Astrocyte (in vitro differentiated cells and primary cell): ENCODE measurements around the gene ZMIZ1. TPM values are rescaled to one million over a fixed set of nuclear protein-coding genes. Genes with fewer than 3 reads are reported as not detected.

ENCODE experiments used
- DNase-seq: peaks from one replicate; pipeline ENCODE4 v3.0.0-alpha.2; 2010; ENCODE audit warnings: low read depth
- FAIRE-seq: peaks from 2 replicates; lab custom pipeline; 2011; peaks lifted over from hg19 to GRCh38; lab: Jason Lieb, UNC
- H2AFZ ChIP-seq: 2 replicates; pipeline ENCODE4 v1.6.0; 2012; ENCODE audit warnings: low read depth, low read length, inconsistent platforms
- H3K27ac ChIP-seq: 2 replicates; pipeline ENCODE4 v1.5.1; 2011; ENCODE audit warnings: low read depth, low read length, inconsistent platforms
- H3K27me3 ChIP-seq: 2 replicates; pipeline ENCODE4 v1.6.0; 2011; ENCODE audit warnings: low read length, inconsistent platforms; ENCODE audit not compliant: insufficient read depth
- H3K36me3 ChIP-seq: 2 replicates; pipeline ENCODE4 v1.5.1; 2011; ENCODE audit warnings: low read length, inconsistent platforms; ENCODE audit not compliant: insufficient read depth
- H3K4me1 ChIP-seq: 2 replicates; pipeline ENCODE4 v1.5.1; 2011; ENCODE audit warnings: low read length, inconsistent platforms; ENCODE audit not compliant: insufficient read depth
- H3K4me2 ChIP-seq: 2 replicates; pipeline ENCODE4 v1.6.0; 2012; ENCODE audit warnings: low read length, inconsistent platforms
- H3K4me3 ChIP-seq: 2 replicates; pipeline ENCODE4 v1.5.1; 2011; ENCODE audit warnings: low read depth, mild to moderate bottlenecking, low read length, inconsistent platforms; ENCODE audit not compliant: insufficient read depth
- H3K79me2 ChIP-seq: 2 replicates; pipeline ENCODE4 v1.6.0; 2012; ENCODE audit warnings: mild to moderate bottlenecking, low read length, inconsistent platforms; ENCODE audit not compliant: insufficient read depth
- H3K9ac ChIP-seq: 2 replicates; pipeline ENCODE4 v1.6.0; 2012; ENCODE audit warnings: mild to moderate bottlenecking, low read length, inconsistent platforms
- H3K9me3 ChIP-seq: 2 replicates; pipeline ENCODE4 v1.5.1; 2012; ENCODE audit warnings: low read depth, mild to moderate bottlenecking, low read length, inconsistent platforms; ENCODE audit not compliant: insufficient read depth
- H4K20me1 ChIP-seq: 2 replicates; pipeline ENCODE4 v1.6.0; 2012; ENCODE audit warnings: low read length, inconsistent platforms; ENCODE audit not compliant: insufficient read depth
- H3K27ac Mint-ChIP-seq: one replicate; pipeline ENCODE4 v1.8.0; 2021; ENCODE audit warnings: mild to moderate bottlenecking, mixed read lengths; ENCODE audit not compliant: unreplicated experiment
- H3K27me3 Mint-ChIP-seq: one replicate; pipeline ENCODE4 v1.8.0; 2021; ENCODE audit warnings: low read depth, mixed read lengths; ENCODE audit not compliant: unreplicated experiment
- H3K36me3 Mint-ChIP-seq: one replicate; pipeline ENCODE4 v1.8.0; 2021; ENCODE audit warnings: low read depth, mixed read lengths; ENCODE audit not compliant: unreplicated experiment
- H3K4me1 Mint-ChIP-seq: one replicate; pipeline ENCODE4 v1.8.0; 2021; ENCODE audit warnings: low read depth, mixed read lengths; ENCODE audit not compliant: unreplicated experiment
- H3K4me3 Mint-ChIP-seq: one replicate; pipeline ENCODE4 v1.8.0; 2021; ENCODE audit warnings: mild to moderate bottlenecking, moderate library complexity, mixed read lengths; ENCODE audit not compliant: unreplicated experiment
- H3K9me3 Mint-ChIP-seq: one replicate; pipeline ENCODE4 v1.8.0; 2021; ENCODE audit warnings: mild to moderate bottlenecking, mixed read lengths; ENCODE audit not compliant: unreplicated experiment
- EZH2 ChIP-seq: IDR thresholded peaks from 2 replicates; pipeline ENCODE4 v1.6.1; 2012; ENCODE audit warnings: mild to moderate bottlenecking, low read length, inconsistent platforms; ENCODE audit not compliant: insufficient read depth
- total RNA-seq: library from RNA; stranded (reverse); gene quantifications from 2 replicates; pipeline ENCODE4 v1.2.1, GENCODE V29; 2021
- TF ChIP-seq, protein P1 (sequence below): IDR thresholded peaks from 2 replicates; pipeline ENCODE4 v1.5.1; 2011; ENCODE audit warnings: low read depth, mild to moderate bottlenecking, inconsistent platforms, low read length, moderate library complexity; ENCODE audit not compliant: insufficient read depth

The ZMIZ1 gene
- total RNA-seq, 1 donor from 2014 or later: 45.5 TPM

DNA sequence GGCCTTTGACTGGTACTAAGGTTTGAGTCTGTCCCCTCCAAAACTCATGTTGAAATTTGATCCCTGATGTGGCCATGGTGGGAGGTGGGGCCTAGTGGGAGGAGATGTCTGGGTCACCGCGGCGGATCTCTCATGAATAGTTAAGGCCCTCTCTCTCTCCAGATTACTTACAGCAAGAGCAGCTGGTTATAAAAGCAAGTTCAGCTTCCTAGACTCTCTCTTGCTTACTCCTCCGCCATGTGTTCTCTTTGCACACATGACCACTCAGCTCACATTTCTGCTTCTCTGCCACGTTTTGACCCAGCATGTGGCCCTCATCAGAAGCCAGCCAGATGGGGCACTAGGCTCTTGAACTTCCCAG is 29.9 kb upstream of the ZMIZ1 start:
- Histone ChIP-seq H3K4me1 (no peaks in the 10 kb centered on the region), H2AFZ (no peak overlapping the region), H3K27me3 (peaks cover 16% of the 10 kb centered on the region), H4K20me1 (no peaks in the 10 kb centered on the region), H3K9ac (no peak overlapping the region), H3K4me2 (no peak overlapping the region), H3K4me3 (no peak overlapping the region), H3K27ac (no peak overlapping the region), H3K36me3 (no peaks in the 10 kb centered on the region), H3K79me2 (no peaks in the 10 kb centered on the region), H3K9me3 (no peaks in the 10 kb centered on the region)
- peaks cover 7% of the 10 kb centered on the region for H3K4me1 Mint-ChIP-seq
- peaks cover 5% of the 10 kb centered on the region for H3K9me3 Mint-ChIP-seq
- DNase-seq: peak; percentile 18
- TF ChIP-seq EZH2: no peak
- TF ChIP-seq, protein P1, sequence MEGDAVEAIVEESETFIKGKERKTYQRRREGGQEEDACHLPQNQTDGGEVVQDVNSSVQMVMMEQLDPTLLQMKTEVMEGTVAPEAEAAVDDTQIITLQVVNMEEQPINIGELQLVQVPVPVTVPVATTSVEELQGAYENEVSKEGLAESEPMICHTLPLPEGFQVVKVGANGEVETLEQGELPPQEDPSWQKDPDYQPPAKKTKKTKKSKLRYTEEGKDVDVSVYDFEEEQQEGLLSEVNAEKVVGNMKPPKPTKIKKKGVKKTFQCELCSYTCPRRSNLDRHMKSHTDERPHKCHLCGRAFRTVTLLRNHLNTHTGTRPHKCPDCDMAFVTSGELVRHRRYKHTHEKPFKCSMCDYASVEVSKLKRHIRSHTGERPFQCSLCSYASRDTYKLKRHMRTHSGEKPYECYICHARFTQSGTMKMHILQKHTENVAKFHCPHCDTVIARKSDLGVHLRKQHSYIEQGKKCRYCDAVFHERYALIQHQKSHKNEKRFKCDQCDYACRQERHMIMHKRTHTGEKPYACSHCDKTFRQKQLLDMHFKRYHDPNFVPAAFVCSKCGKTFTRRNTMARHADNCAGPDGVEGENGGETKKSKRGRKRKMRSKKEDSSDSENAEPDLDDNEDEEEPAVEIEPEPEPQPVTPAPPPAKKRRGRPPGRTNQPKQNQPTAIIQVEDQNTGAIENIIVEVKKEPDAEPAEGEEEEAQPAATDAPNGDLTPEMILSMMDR: no peak
- no peaks in the 10 kb centered on the region for H3K36me3 Mint-ChIP-seq
- no peak overlapping the region for H3K27ac Mint-ChIP-seq
- H3K27me3 Mint-ChIP-seq: peaks cover 50% of the 10 kb centered on the region
- H3K4me3 Mint-ChIP-seq: no peak overlapping the region
- no peak for FAIRE-seq

DNA sequence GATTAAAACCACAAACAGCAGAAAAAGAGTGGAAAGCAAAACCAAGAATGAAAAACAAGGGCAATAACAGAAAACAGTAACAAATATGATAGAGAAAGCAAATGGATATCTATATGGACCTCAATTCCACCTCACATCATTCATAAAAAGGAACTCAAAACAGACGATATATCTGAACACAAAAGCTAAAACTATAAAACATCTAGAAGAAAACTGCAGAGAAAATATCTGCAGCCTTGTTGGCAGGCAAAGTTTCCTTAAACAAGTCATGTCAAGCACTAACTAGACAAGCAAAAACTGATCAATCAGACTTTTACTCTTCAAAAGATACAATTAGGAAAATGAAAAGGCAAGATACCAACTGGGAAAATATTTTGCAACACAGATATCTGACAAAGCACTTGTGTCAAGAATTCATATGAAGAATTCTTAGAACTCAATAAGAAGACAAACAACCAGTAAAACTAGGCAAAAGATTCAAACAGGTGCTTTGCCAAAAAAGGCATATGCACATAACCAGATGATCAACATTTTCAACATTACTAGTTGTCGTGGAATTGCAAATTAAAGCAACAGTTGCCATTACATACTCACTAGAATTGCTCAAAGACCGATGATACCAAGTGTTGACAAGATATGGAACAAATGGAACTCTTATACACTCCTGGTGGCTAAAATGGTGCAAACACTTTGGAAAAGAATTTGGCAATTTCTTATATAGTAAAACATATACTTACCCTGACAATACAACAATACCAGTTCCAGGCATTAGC is 25.9 kb upstream of the ZMIZ1 start:
- H3K4me1 Mint-ChIP-seq: peaks cover 7% of the 10 kb centered on the region
- H3K79me2 ChIP-seq: no peaks in the 10 kb centered on the region
- FAIRE-seq (no peak), DNase-seq (no peak)
- H4K20me1 ChIP-seq: no peaks in the 10 kb centered on the region
- H2AFZ ChIP-seq: no peak overlapping the region
- H3K9me3 Mint-ChIP-seq: no peaks in the 10 kb centered on the region
- no peaks in the 10 kb centered on the region for H3K4me1 ChIP-seq
- peaks cover 45% of the 10 kb centered on the region for H3K27me3 Mint-ChIP-seq
- no peak overlapping the region for H3K27ac ChIP-seq
- no peaks in the 10 kb centered on the region for H3K9me3 ChIP-seq
- no peak for TF ChIP-seq EZH2
- TF ChIP-seq, protein P1: no peak
- H3K4me3 ChIP-seq: no peak overlapping the region
- H3K36me3 Mint-ChIP-seq: peaks cover 2% of the 10 kb centered on the region
- H3K4me3 Mint-ChIP-seq: no peak overlapping the region
- H3K9ac ChIP-seq: no peak overlapping the region
- H3K4me2 ChIP-seq: no peak overlapping the region
- H3K27me3 ChIP-seq: peaks cover 16% of the 10 kb centered on the region
- no peaks in the 10 kb centered on the region for H3K36me3 ChIP-seq
- H3K27ac Mint-ChIP-seq: no peak overlapping the region

DNA sequence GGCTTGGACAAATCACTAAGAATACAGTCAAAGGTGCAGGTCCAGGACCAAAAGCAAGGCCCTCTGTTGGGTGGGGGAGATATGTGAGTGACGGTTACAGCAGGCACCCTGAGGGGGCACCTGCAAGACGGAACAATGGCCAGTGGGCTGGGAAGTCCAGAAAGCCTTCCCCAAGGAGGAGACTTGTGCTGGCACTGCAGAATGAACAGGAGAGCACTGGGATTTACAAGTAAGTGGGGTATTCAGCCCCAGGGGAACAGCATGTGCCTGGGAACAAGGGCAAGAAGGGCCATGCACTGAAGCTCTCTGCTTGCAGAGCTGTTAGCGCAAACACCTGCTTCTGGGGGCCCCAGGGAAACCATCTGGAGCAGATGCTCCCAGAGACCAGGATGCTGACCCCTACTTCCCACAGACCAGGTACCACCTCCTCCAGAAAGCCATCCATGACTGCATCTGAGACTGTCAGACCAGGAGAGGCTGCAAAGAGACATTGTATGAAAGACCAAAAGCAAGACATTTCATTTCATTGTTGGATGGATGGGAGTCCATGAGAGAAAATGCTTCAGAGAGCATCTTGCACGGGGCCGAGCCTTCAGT is 24.6 kb upstream of the ZMIZ1 start:
- no peak for DNase-seq

More for the DNA sequence above, 24.6 kb upstream of the ZMIZ1 start:
- Histone ChIP-seq H3K79me2 (no peaks in the 10 kb centered on the region), H3K36me3 (no peaks in the 10 kb centered on the region), H3K4me3 (no peak overlapping the region), H3K27me3 (peaks cover 16% of the 10 kb centered on the region), H3K9me3 (no peaks in the 10 kb centered on the region), H3K27ac (no peak overlapping the region), H4K20me1 (no peaks in the 10 kb centered on the region), H3K4me2 (no peak overlapping the region), H3K9ac (no peak overlapping the region), H3K4me1 (no peaks in the 10 kb centered on the region), H2AFZ (no peak overlapping the region)
- H3K27me3 Mint-ChIP-seq: peaks cover 45% of the 10 kb centered on the region
- H3K27ac Mint-ChIP-seq: no peak overlapping the region
- H3K9me3 Mint-ChIP-seq: no peaks in the 10 kb centered on the region
- H3K4me1 Mint-ChIP-seq: no peaks in the 10 kb centered on the region
- no peak for FAIRE-seq
- peaks cover 2% of the 10 kb centered on the region for H3K36me3 Mint-ChIP-seq
- TF ChIP-seq EZH2: no peak
- TF ChIP-seq, protein P1: no peak
- H3K4me3 Mint-ChIP-seq: no peak overlapping the region
